Esophagus squamous epithelium (tissue), 5 donors: ENCODE measurements around the gene TSPAN5. TPM values are rescaled to one million over a fixed set of nuclear protein-coding genes. Genes with fewer than 3 reads are reported as not detected.
A peak's percentile ranks its signal among the peaks of the same experiment; 100 is the strongest.

Experiments
- DNase-seq: peaks from one replicate; lab custom pipeline; 2025; lab: John Stamatoyannopoulos, UW
- H3K27ac ChIP-seq, 4 donors: fragments of 200-600 bp; sonication (generic); one replicate each; pipeline ENCODE4 v1.5.1; 2016 to 2019; ENCODE audit warnings: mild to moderate bottlenecking in 1 of 4
- H3K27me3 ChIP-seq, 4 donors: fragments of 200-600 bp; sonication (generic); 1 replicate in 3 of 4; 2 replicates in 1 of 4; pipeline versions ENCODE4 v1.5.1 to v1.6.0; 2017 to 2021; ENCODE audit warnings: antibody characterized with exemption in 1 of 4
- H3K36me3 ChIP-seq, 3 donors: fragments of 200-600 bp; sonication (generic); one replicate each; pipeline ENCODE4 v1.5.1; 2016 to 2019
- H3K4me1 ChIP-seq, 3 donors: fragments of 200-600 bp; sonication (generic); one replicate each; pipeline ENCODE4 v1.5.1; 2017 to 2019
- H3K4me3 ChIP-seq, 4 donors: fragments of 200-600 bp; sonication (generic); 1 replicate in 3 of 4; 2 replicates in 1 of 4; pipeline ENCODE4 v1.5.1; 2016 to 2019; ENCODE audit warnings: mild to moderate bottlenecking in 2 of 4, moderate library complexity in 1 of 4
- H3K9me3 ChIP-seq, 3 donors: fragments of 200-600 bp; sonication (generic); one replicate each; pipeline ENCODE4 v1.5.1; 2016 to 2019
- POLR2A ChIP-seq, 4 donors: fragments of 450-650 bp; IDR thresholded peaks; one replicate each; pipeline ENCODE4 v1.6.1; 2017; ENCODE audit warnings: antibody characterized with exemption in 4 of 4, mild to moderate bottlenecking in 4 of 4, moderate library complexity in 3 of 4
- WGBS, 2 donors: methylation state at CpG; one replicate each; pipeline ENCODE4 v1.1.5; 2018; 5-methylcytosine and 5-hydroxymethylcytosine counted together
- intact Hi-C: fragments of 100-400 bp; cut with DNase I; formaldehyde crosslinking; loops from one replicate; pipeline ENCODE4 v1.15.0; 2022
- total RNA-seq, 4 donors: library from RNA; depleted of rRNA; stranded (reverse); fragments of >200 nt; gene quantifications; one replicate each; pipeline ENCODE4 v1.1.0, GENCODE V29; 2016
- TF ChIP-seq, protein P1 (sequence below), 6 experiments: fragments of 450-650 bp in 4 of 6; fragments of 200-600 bp in 2 of 6; sonication (generic) in 2 of 6; IDR thresholded peaks; one replicate each; pipeline ENCODE4 v1.5.1; 2016 to 2019; ENCODE audit warnings: antibody characterized with exemption in 6 of 6, mild to moderate bottlenecking in 4 of 6, moderate library complexity in 4 of 6
- donor health status: DM: yes; HTN: yes; CAD: no.

TSPAN5 gene
- total RNA-seq, 4 donors from 2014 or later = 10.9 to 19.0 (median 13.9) TPM

DNA sequence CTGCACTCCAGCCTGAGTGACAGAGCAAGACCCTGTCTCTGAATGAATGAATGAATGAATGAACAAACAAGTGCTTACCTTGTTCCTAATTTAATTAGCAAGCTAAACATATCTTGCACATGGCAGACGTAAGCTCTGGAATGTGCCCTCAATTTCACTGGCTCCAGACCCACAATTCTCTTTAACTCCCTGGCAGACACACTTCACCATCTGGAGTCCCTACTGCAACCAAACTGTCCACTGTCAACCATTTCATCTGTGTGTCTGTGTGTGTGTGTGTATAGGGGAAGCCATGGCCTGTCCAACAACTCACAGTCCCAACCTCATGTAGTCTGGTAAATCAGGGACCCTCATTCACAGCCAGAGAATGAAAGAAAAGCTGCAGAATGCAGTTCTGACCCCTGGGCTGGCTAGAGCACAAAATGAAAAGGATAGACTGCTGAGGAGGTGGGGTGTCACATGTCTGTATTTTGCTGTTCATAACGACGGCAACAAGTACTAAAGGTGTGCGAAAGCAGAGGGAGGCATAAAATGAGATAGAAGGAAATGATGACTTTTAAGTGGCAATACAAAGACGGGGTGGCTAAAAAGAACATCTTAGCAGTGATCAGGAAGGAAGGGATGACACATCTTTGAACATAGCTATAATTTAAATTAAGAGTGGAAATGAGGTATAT is 114.1 kb downstream of the TSPAN5 start:
- DNase-seq = no peak
- no peaks in the 10 kb centered on the region for H3K9me3 ChIP-seq
- no peaks in the 10 kb centered on the region for H3K27me3 ChIP-seq
- intact Hi-C loops = no loop called here
- 74 to 90% methylated on average over 5 of the region's 5 CpGs for WGBS, 2 donors
- H3K27ac ChIP-seq = no peak overlapping the region
- H3K4me1 ChIP-seq = peaks cover 0 to 40% (median 6%) of the 10 kb centered on the region in 3 donors
- no peak overlapping the region for H3K4me3 ChIP-seq
- no peaks in the 10 kb centered on the region for H3K36me3 ChIP-seq
- TF ChIP-seq POLR2A (IDR thresholded peaks at IDR 0.05) = no peak
- TF ChIP-seq, protein P1, sequence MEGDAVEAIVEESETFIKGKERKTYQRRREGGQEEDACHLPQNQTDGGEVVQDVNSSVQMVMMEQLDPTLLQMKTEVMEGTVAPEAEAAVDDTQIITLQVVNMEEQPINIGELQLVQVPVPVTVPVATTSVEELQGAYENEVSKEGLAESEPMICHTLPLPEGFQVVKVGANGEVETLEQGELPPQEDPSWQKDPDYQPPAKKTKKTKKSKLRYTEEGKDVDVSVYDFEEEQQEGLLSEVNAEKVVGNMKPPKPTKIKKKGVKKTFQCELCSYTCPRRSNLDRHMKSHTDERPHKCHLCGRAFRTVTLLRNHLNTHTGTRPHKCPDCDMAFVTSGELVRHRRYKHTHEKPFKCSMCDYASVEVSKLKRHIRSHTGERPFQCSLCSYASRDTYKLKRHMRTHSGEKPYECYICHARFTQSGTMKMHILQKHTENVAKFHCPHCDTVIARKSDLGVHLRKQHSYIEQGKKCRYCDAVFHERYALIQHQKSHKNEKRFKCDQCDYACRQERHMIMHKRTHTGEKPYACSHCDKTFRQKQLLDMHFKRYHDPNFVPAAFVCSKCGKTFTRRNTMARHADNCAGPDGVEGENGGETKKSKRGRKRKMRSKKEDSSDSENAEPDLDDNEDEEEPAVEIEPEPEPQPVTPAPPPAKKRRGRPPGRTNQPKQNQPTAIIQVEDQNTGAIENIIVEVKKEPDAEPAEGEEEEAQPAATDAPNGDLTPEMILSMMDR (IDR thresholded peaks at IDR 0.05) = no peak

- no peak for DNase-seq
- H3K27me3 ChIP-seq = no peaks in the 10 kb centered on the region
- WGBS, 2 donors = 49 to 67% methylated on average over 2 of the region's 2 CpGs
- TF ChIP-seq, protein P1 (IDR thresholded peaks at IDR 0.05) = no peak
- no peak for TF ChIP-seq POLR2A (IDR thresholded peaks at IDR 0.05)
- intact Hi-C loops = no loop called here
- H3K27ac ChIP-seq = peak overlapping the region in 3 of 4 donors; percentile 18 to 61 (median 19)
- H3K4me1 ChIP-seq = peaks cover 0 to 35% (median 6%) of the 10 kb centered on the region in 3 donors
- H3K9me3 ChIP-seq = no peaks in the 10 kb centered on the region
- no peak overlapping the region for H3K4me3 ChIP-seq
- no peaks in the 10 kb centered on the region for H3K36me3 ChIP-seq
Observed at GRCh38 chr4:98542011-98542410, 116.4 kb downstream of the TSPAN5 start.

DNA sequence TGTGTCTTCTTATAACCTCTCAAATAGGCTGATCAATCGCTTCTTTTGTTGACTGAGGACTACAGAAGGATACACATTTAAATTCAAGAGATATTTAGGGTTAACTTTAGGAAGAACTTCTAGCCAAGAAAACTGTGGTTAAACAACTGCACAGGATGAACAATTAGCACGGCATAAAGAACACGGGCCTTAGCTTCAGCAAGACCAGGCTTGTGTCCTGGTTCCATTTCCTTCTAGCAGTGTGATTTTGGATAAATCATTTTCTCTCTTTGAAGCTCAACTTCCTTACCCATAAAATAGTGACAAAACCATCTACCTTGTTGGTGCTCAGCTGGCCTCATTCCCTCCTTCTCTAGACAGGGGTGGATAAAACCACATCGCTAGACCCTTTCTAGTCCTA is 117.6 kb downstream of the TSPAN5 start:
- TF ChIP-seq, protein P1 (IDR thresholded peaks at IDR 0.05) = no peak
- TF ChIP-seq POLR2A (IDR thresholded peaks at IDR 0.05) = no peak
- Histone ChIP-seq H3K4me1 (peaks cover 0 to 26% (median 6%) of the 10 kb centered on the region in 3 donors), H3K27ac (peak overlapping the region in 3 of 4 donors; percentile 18 to 61 (median 19)), H3K27me3 (no peaks in the 10 kb centered on the region), H3K4me3 (no peak overlapping the region), H3K9me3 (no peaks in the 10 kb centered on the region), H3K36me3 (no peaks in the 10 kb centered on the region)
- WGBS, 2 donors = 37 to 46% methylated on average over 4 of the region's 4 CpGs
- intact Hi-C loops = no loop called here
- no peak for DNase-seq

GRCh38 chr4:98539741-98540140 is 118.7 kb downstream of the TSPAN5 start:
- H3K9me3 ChIP-seq = no peaks in the 10 kb centered on the region
- H3K36me3 ChIP-seq = no peaks in the 10 kb centered on the region
- DNase-seq = no peak
- no peaks in the 10 kb centered on the region for H3K27me3 ChIP-seq
- H3K4me3 ChIP-seq = no peak overlapping the region
- WGBS, 2 donors = 91 to 96% methylated on average over 3 to 5 of the region's 5 CpGs
- H3K4me1 ChIP-seq = peaks cover 0 to 26% (median 6%) of the 10 kb centered on the region in 3 donors
- no peak overlapping the region for H3K27ac ChIP-seq
- no peak for TF ChIP-seq POLR2A (IDR thresholded peaks at IDR 0.05)
- TF ChIP-seq, protein P1 (IDR thresholded peaks at IDR 0.05) = no peak
- intact Hi-C loops = no loop called here

DNA sequence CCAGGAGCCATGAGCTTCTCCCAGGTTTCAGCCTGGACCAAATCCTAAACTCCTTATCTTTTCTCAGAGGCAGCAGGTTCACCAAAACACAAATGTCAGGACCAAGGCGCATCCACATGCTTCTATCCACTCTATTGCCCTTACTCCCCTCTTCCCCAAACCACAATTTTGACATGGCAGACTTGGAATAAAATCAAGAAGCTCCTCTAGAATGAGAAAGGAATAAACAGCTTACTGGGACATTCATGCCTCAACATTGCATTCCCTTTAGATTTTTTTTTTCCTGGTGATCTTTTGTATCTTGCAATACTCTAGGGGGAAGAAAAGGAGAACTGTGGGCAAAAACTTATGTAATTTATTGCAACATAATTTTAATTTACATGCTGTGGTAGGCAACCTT is 119.1 kb downstream of the TSPAN5 start:
- intact Hi-C loops = no loop called here
- Histone ChIP-seq H3K4me1 (peaks cover 0 to 26% (median 6%) of the 10 kb centered on the region in 3 donors), H3K27ac (no peak overlapping the region), H3K36me3 (no peaks in the 10 kb centered on the region), H3K27me3 (no peaks in the 10 kb centered on the region), H3K4me3 (no peak overlapping the region), H3K9me3 (no peaks in the 10 kb centered on the region)
- TF ChIP-seq, protein P1 (IDR thresholded peaks at IDR 0.05) = no peak
- no peak for TF ChIP-seq POLR2A (IDR thresholded peaks at IDR 0.05)
- WGBS, 2 donors = 100% methylated on average over 1 of the region's 1 CpG
- DNase-seq = no peak
